Measurements from ENCODE around the gene SYT9. TPM values are rescaled to one million over a fixed set of nuclear protein-coding genes. Genes with fewer than 3 reads are reported as not detected.
"Not testable (repeated sequence)": the region's sequence is repeated elsewhere in the genome, so short reads cannot be mapped to it uniquely, and the experiment has no call there.

SYT9 gene
- polyA plus RNA-seq, 3 donors, result 0.01 to 0.54 TPM; not detected in 1

GRCh38 chr11:7512525-7513233 lies 261.0 kb downstream of the SYT9 start:
- H3K27ac ChIP-seq (ENCODE audit: low read depth, low read length), result no peak overlapping the region
- 9 to 12% (median 11%) methylated on average over 18 of the region's 18 CpGs for WGBS, 3 donors

GRCh38 chr11:7513234-7514098 lies 261.8 kb downstream of the SYT9 start, which contains the start of gene PPFIBP2:
Gene PPFIBP2, plus strand, starts transcription at chr11:7513999. Its CDS starts 35,477 bp downstream, at chr11:7549476.
- no peak within 1 kb of the TSS for H3K27ac ChIP-seq (ENCODE audit: low read depth, low read length)
- WGBS, 3 donors, result 0 to 1% (median 0%) methylated on average over 66 to 79 of the region's 79 CpGs

- no peak overlapping the region for H3K27ac ChIP-seq (ENCODE audit: low read depth, low read length)
- WGBS, 3 donors, result 1 to 2% (median 1%) methylated on average over 29 to 31 of the region's 31 CpGs
Observed at GRCh38 chr11:7514099-7514591, 262.4 kb downstream of the SYT9 start.

- WGBS, 3 donors, result 94 to 98% (median 97%) methylated on average over 1 of the region's 1 CpG
- H3K27ac ChIP-seq (ENCODE audit: low read depth, low read length), result no peak overlapping the region
Observed at GRCh38 chr11:7515447-7515886, 263.8 kb downstream of the SYT9 start.

DNA sequence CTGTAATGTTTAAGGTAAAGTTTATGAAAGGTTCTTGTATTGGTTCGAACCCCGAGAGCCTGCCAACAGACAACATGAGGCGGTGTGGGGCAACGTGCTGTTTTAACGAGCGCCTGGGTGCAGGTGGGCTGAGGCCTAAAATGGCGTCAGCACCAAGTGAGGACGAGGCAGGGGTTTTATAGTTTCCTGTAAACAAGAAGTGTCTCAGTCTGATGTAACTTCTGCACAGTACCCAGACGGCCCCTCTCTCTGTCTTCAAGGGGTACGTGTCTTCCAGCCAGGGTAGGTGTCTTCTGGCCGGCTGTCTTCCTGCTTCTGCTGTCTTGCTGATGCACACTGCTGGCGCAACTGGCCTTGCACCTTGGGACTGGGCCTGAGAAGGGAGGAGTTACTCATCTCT lies 264.8 kb downstream of the SYT9 start:
- 78 to 92% (median 82%) methylated on average over 12 of the region's 12 CpGs for WGBS, 3 donors
- H3K27ac ChIP-seq (ENCODE audit: low read depth, low read length), result no peak overlapping the region

GRCh38 chr11:7517743-7518142 lies 266.0 kb downstream of the SYT9 start:
- H3K27ac ChIP-seq (ENCODE audit: low read depth, low read length), result not testable (repeated sequence)
- 95 to 96% (median 96%) methylated on average over 13 of the region's 13 CpGs for WGBS, 3 donors

Other genes starting within 250 kb of the SYT9 start
- gene ZNF214, start 231.6 kb upstream of the SYT9 start, polyA plus RNA-seq, result under 1 TPM; 0.51 to 0.94 (median 0.90) TPM
- gene NLRP14, start 231.4 kb upstream of the SYT9 start, polyA plus RNA-seq, result under 1 TPM in 1 of 3 donors, not detected in 2; 0.11 TPM
- gene RBMXL2, start 162.9 kb upstream of the SYT9 start, polyA plus RNA-seq, result not detected
- gene OLFML1, start 233.6 kb downstream of the SYT9 start, polyA plus RNA-seq, result 10 to 100 TPM in 1 of 3 donors, 1 to 10 TPM in 1, under 1 TPM in 1; 0.99 to 12.3 (median 4.7) TPM

All from adipose tissue (tissue), 3 donors.